NCI-H2107 treated with DMSO at 0.1 percent for 48 hours (cell line): ENCODE results near the gene FAM83E.
A peak's percentile ranks its signal among the peaks of the same experiment; 100 is the strongest.
"Not testable (repeated sequence)": the region's sequence is repeated elsewhere in the genome, so short reads cannot be mapped to it uniquely, and the experiment has no call there.

ENCODE experiments used
- DNase-seq: peaks from one replicate; lab custom pipeline; 2025; ENCODE audit not compliant: unreplicated experiment; lab: John Stamatoyannopoulos, UW

FAM83E gene

GRCh38 chr19:48641850-48642249, 27.0 kb upstream of the FAM83E start:
- no peak for DNase-seq

- no peak for DNase-seq
These were observed 24.9 kb upstream of the FAM83E start for GRCh38 chr19:48639483-48640375.

GRCh38 chr19:48638831-48639381, 24.0 kb upstream of the FAM83E start:
- no peak for DNase-seq

- peak; percentile 85 for DNase-seq
These were observed 23.3 kb upstream of the FAM83E start for GRCh38 chr19:48637948-48638830.

- peak; percentile 99 for DNase-seq
These were observed 22.6 kb upstream of the FAM83E start for GRCh38 chr19:48637449-48637947.

GRCh38 chr19:48636859-48637448, 22.1 kb upstream of the FAM83E start, which contains the start of gene DBP:
DBP (minus strand) TSS chr19:48637379; CDS start chr19:48636994, 385 bp downstream.
- peak; percentile 39 for DNase-seq

GRCh38 chr19:48635966-48636858, 21.3 kb upstream of the FAM83E start:
- no peak for DNase-seq

GRCh38 chr19:48635263-48635965, 20.5 kb upstream of the FAM83E start:
- peak; percentile 14 for DNase-seq

GRCh38 chr19:48634424-48635262, 19.8 kb upstream of the FAM83E start:
- DNase-seq = peak; percentile 86

GRCh38 chr19:48634036-48634342, 19.1 kb upstream of the FAM83E start:
- no peak for DNase-seq

- no peak for DNase-seq
These were observed 18.5 kb upstream of the FAM83E start for GRCh38 chr19:48633148-48634035.

- DNase-seq = no peak
These were observed 17.8 kb upstream of the FAM83E start for GRCh38 chr19:48632692-48633147.

- DNase-seq = not testable (repeated sequence)
These were observed 17.4 kb upstream of the FAM83E start for GRCh38 chr19:48632286-48632685.

- no peak for DNase-seq
These were observed 16.3 kb upstream of the FAM83E start for GRCh38 chr19:48631225-48631624.

- no peak for DNase-seq
These were observed 15.6 kb upstream of the FAM83E start for GRCh38 chr19:48630296-48631063.

- DNase-seq = no peak
These were observed 14.9 kb upstream of the FAM83E start for GRCh38 chr19:48629599-48630295.
